ENCODE data around the gene CEP41.
"Not testable (repeated sequence)": the region's sequence is repeated elsewhere in the genome, so short reads cannot be mapped to it uniquely, and the experiment has no call there.

DNA sequence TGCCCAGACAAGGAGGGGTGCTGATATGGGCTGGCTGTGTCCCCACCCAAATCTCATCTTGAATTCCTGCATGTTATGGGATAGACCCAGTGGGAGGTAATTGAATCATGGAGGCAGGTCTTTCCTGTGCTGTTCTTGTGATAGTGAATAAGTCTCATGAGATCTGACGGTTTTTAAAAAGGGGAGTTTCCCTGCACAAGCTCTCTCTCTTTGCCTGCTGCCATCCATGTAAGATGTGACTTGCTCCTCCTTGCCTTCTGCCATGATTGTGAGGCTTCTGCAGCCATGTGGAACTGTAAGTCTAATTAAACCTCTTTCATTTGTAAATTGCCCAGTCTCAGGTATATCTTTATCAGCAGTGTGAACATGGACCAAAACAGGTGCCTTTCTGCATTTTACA, 64.4 kb downstream of the CEP41 start:
- not testable (repeated sequence) for TF ChIP-seq FOS (IDR thresholded peaks at IDR 0.05; ENCODE audit: borderline replicate concordance, extremely low read depth, insufficient read length); SIN3A (IDR thresholded peaks at IDR 0.05; ENCODE audit: low read depth, low read length); TAF1 (IDR thresholded peaks at IDR 0.05; ENCODE audit: borderline replicate concordance, low read depth, low read length); NR2F1 (conservative IDR thresholded peaks at IDR 0.05)
- TF ChIP-seq, protein P1, sequence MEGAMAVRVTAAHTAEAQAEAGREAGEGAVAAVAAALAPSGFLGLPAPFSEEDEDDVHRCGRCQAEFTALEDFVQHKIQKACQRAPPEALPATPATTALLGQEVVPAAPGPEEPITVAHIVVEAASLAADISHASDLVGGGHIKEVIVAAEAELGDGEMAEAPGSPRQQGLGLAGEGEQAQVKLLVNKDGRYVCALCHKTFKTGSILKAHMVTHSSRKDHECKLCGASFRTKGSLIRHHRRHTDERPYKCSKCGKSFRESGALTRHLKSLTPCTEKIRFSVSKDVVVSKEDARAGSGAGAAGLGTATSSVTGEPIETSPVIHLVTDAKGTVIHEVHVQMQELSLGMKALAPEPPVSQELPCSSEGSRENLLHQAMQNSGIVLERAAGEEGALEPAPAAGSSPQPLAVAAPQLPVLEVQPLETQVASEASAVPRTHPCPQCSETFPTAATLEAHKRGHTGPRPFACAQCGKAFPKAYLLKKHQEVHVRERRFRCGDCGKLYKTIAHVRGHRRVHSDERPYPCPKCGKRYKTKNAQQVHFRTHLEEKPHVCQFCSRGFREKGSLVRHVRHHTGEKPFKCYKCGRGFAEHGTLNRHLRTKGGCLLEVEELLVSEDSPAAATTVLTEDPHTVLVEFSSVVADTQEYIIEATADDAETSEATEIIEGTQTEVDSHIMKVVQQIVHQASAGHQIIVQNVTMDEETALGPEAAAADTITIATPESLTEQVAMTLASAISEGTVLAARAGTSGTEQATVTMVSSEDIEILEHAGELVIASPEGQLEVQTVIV (IDR thresholded peaks at IDR 0.05; ENCODE audit: borderline replicate concordance, partially characterized antibody) = not testable (repeated sequence)
- TF ChIP-seq, protein P2, sequence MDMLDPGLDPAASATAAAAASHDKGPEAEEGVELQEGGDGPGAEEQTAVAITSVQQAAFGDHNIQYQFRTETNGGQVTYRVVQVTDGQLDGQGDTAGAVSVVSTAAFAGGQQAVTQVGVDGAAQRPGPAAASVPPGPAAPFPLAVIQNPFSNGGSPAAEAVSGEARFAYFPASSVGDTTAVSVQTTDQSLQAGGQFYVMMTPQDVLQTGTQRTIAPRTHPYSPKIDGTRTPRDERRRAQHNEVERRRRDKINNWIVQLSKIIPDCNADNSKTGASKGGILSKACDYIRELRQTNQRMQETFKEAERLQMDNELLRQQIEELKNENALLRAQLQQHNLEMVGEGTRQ (IDR thresholded peaks at IDR 0.05; ENCODE audit: borderline replicate concordance, low read depth, low read length) = not testable (repeated sequence)
- TF ChIP-seq, protein P3, sequence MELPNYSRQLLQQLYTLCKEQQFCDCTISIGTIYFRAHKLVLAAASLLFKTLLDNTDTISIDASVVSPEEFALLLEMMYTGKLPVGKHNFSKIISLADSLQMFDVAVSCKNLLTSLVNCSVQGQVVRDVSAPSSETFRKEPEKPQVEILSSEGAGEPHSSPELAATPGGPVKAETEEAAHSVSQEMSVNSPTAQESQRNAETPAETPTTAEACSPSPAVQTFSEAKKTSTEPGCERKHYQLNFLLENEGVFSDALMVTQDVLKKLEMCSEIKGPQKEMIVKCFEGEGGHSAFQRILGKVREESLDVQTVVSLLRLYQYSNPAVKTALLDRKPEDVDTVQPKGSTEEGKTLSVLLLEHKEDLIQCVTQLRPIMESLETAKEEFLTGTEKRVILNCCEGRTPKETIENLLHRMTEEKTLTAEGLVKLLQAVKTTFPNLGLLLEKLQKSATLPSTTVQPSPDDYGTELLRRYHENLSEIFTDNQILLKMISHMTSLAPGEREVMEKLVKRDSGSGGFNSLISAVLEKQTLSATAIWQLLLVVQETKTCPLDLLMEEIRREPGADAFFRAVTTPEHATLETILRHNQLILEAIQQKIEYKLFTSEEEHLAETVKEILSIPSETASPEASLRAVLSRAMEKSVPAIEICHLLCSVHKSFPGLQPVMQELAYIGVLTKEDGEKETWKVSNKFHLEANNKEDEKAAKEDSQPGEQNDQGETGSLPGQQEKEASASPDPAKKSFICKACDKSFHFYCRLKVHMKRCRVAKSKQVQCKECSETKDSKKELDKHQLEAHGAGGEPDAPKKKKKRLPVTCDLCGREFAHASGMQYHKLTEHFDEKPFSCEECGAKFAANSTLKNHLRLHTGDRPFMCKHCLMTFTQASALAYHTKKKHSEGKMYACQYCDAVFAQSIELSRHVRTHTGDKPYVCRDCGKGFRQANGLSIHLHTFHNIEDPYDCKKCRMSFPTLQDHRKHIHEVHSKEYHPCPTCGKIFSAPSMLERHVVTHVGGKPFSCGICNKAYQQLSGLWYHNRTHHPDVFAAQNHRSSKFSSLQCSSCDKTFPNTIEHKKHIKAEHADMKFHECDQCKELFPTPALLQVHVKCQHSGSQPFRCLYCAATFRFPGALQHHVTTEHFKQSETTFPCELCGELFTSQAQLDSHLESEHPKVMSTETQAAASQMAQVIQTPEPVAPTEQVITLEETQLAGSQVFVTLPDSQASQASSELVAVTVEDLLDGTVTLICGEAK (IDR thresholded peaks at IDR 0.05; ENCODE audit: borderline replicate concordance) = not testable (repeated sequence)

All from GM12878 (cell line).